GM12873 (cell line): Measurements from ENCODE around the gene ZCCHC7.

Experiments used
- TF ChIP-seq, protein P1 (sequence below): IDR thresholded peaks from 2 replicates; pipeline ENCODE4 v1.5.1; 2012; ENCODE audit warnings: low read depth, mild to moderate bottlenecking, moderate library complexity, low read length, control low read depth; ENCODE audit not compliant: insufficient read depth; ENCODE audit errors: missing control alignments

Gene ZCCHC7

DNA sequence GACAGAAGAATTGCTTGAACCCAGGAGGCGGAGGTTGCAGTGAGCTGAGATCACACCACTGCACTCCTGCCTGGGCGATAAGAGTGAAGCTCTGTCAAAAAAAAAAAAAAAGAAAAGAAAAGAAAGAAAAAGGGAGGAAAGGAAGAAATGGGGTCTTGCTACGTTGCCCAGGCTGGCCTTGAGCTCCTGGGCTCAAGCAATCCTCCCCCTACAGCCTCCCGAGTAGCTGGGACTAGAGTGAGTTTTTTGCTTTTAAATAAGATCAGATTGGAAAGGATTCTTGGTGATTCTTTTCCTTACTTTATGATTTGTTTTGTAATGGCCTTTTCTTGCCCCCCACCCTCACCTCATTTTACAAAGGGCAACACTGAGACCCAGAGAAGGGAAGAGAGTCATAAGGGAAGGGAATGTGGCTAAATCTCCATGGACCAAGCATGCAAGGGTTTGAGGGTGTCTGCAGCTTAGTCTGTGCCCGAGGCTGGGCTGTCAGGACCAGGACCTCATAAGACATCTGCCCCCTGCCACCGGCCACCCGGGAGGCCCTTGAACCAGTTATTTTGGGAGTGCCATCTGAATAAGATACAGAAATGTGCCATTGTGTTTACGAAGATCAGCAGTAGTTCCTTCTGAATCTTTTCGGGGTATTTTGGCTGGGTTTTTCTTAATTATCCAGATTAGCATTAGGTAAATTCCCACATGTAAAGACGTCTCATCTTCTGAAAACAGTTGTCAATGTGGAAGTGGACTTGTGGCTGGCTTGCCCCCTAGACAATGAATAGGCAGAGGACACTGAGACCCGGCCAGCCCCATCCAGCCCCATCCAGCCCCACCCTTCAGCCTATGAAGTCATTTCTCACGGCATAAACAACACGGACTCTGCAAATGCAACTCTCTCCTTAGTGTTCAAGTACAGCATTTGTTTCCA lies 257.6 kb downstream of the ZCCHC7 start:
- TF ChIP-seq, protein P1, sequence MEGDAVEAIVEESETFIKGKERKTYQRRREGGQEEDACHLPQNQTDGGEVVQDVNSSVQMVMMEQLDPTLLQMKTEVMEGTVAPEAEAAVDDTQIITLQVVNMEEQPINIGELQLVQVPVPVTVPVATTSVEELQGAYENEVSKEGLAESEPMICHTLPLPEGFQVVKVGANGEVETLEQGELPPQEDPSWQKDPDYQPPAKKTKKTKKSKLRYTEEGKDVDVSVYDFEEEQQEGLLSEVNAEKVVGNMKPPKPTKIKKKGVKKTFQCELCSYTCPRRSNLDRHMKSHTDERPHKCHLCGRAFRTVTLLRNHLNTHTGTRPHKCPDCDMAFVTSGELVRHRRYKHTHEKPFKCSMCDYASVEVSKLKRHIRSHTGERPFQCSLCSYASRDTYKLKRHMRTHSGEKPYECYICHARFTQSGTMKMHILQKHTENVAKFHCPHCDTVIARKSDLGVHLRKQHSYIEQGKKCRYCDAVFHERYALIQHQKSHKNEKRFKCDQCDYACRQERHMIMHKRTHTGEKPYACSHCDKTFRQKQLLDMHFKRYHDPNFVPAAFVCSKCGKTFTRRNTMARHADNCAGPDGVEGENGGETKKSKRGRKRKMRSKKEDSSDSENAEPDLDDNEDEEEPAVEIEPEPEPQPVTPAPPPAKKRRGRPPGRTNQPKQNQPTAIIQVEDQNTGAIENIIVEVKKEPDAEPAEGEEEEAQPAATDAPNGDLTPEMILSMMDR, result no peak

DNA sequence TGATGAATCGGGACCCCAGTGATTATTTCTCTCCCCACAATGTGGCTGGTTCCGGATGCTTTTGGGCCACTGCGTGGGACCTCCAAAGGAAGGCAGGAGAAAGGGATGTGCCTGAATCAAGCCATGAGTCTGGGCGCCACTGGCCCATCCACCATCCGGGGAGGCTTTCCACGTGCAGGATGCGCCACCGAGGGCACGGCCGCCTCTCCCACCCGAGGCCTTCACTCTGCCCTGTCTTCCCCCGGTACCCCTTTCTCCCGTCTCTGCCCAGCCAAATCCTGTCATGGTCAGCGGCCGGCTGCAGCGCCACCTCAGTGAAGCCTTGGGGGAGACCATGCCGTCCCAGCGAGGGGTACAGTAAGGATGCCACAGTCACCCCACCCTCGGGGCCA lies 258.2 kb downstream of the ZCCHC7 start:
- TF ChIP-seq, protein P1, result no peak

DNA sequence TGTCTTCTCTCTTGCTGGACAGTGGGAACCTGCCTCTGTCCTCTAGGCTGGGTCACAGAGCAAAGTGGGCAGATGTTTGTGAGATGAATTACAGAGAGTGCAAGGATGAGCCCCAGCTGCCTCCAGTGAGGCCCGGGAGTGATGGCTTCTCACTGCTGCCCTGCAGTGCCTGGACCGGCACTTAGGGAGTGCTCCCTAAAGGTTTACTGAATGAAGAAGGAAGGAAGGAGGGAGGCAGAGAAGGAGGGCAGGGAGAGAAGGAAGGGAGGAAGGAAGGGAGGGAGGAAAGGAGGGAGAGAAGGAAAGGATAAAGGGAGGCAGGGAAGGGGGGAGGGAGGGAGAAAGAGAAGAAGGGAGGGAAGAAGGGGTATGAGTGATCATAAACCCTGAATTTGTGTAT lies 259.5 kb downstream of the ZCCHC7 start:
- TF ChIP-seq, protein P1, result no peak

DNA sequence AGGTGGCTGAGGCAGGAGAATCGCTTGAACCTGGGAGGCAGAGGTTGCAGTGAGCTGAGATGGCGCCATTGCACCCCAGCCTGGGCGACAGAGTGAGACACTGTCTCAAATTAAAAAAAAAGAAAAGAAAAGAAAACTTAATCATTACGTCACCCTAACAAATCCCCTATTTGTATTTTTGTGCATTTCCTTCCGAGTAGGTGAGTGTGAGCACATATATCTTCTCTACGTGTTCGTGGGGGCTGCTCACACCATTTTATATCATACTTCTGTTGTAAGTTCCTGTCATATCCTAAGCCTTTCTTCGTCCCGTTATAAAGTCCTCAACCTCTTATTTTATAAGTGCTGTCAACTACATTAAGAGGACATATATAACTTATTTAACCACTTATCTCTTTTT lies 260.2 kb downstream of the ZCCHC7 start:
- TF ChIP-seq, protein P1, result no peak

DNA sequence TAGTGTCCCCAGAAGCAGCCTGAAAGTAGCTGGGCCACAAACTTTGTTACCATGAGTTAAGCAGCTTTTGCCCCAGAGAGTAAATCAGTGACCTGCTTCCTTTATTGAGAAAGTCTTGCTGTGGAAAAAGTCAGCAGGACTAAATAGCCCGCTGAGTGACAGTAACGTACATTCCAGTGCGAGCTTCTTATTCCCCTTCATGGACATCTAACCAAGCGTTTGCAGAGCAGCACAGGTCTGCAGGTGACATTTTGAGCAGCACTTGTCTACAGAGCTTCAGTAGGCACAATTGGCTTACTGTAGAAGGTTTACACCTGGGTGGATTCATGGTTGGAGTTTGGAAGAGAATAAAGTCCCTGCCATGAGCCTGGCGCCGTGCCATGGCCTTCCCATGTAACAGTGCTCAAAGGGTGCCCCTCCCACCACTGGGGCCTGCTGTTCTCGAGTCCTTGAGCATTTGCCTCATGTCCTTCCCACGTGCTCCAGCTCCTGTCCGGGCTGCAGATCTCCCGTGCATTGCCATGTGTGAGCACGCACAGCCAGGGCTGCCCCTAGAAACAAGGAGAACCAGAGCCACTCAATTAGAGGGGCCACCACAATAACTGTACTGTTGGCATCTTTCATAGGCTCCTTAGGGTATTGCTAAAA lies 260.8 kb downstream of the ZCCHC7 start:
- TF ChIP-seq, protein P1, result no peak

DNA sequence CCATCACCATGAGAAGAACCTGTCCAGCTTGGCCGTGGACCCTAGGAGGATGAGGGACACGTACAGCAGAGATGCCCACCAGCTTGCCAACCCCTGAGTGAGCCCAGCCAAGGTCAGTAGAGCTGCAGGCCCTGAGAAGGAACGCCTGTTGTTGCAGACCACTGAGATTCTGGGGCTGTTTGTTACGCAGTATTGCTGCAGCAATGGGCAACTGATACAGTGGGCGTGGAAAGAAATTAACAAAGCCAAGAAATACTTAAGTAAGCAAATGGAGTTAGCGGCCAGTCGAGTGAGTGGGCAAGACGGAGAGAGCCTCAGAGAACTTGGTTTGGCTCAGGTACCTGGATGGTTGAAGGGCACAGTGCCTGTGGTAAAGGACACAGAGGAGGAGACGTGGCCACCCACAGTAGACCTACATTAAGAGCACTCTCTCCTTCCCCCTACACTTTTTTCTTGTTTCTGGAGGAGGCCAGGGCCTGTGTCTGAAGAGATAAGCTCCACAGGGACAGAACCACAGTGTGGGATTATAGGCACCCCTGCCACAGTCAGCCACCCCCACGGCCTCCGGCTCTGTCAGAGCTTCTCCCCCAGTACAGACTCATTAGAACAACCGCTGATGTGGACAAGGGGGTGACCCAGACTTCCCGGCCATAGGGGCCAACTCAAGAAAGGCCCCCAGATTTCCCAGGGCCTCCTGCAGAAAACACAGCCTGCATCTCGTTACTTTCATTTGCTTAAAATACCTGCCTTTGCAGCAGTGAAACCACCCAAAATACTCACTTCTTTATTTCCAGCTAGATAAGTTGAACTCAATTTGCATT lies 262.0 kb downstream of the ZCCHC7 start:
- TF ChIP-seq, protein P1, result no peak

DNA sequence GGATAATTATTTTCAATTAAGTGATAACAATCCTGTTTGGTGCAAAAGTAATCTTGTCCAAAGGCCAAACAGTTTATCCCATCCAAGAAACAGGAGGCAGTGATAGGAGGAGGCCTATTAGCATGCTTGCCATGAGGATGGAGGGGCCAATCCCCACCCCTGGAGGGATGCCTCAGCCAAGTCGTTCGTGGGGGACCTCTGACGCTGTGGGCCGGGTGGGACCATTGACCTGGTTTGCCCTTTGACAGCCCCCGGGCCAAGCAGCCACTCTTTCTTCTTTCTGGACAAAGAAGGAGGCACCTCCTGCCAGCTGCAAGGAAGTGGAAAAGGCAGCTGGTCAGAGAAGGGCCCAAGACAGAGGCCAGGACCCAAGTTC lies 262.6 kb downstream of the ZCCHC7 start:
- TF ChIP-seq, protein P1, result no peak
